ENCODE data around the gene FARS2.

GRCh38 chr6:5562277-5562676, 301.0 kb downstream of the FARS2 start:
- TF ChIP-seq CTCF (IDR thresholded peaks at IDR 0.05), result no peak
- no peak for TF ChIP-seq POLR2A (IDR thresholded peaks at IDR 0.05)
